Measurements from ENCODE around the gene PKIB.

Gene PKIB

GRCh38 chr6:122772724-122773415 lies 162.7 kb downstream of the PKIB start:
- TF ChIP-seq YY1 (IDR thresholded peaks at IDR 0.05; ENCODE audit: low read depth) (no peak), TAF1 (IDR thresholded peaks at IDR 0.05; ENCODE audit: low read depth) (no peak), FOXM1 (IDR thresholded peaks at IDR 0.05; ENCODE audit: borderline replicate concordance, low read depth) (no peak)

Measured in Ishikawa (cell line).